ENCODE results near the gene TMC8.

TMC8 gene

DNA sequence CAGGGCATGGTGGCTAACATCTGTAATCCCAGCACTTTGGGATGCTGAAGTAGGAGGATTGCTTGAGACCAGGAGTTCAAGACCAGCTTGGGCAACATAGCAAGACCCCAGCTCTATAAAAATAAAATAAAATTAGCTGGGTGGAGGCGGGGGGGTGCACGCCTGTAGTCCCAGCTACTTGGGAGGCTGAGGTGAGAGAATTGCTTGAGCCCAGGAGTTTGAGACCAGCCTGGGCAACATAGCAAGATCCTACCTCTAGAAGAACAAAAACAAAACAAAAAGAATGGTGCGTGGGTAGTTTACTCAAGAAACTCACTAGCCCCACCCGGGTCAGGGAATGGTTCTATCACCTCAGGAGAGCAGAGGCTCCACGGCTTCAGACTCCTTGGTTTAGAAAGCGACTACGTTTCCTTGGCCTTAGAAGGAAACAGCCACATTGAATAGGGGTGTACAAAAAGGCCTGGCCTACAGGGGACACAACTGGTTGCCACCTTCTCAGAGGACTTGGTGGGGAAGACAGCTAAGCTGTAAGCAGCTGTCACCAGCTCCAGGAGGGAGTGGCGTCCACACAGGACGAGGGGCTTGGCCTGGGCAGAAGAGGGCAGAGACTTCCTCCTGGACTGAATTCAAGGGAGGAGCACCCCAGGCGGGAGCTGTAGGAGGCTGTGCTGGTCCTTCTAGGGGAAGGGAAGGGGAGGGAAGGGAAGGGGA lies 55.6 kb downstream of the TMC8 start:
- DNase-seq, result no peak

DNA sequence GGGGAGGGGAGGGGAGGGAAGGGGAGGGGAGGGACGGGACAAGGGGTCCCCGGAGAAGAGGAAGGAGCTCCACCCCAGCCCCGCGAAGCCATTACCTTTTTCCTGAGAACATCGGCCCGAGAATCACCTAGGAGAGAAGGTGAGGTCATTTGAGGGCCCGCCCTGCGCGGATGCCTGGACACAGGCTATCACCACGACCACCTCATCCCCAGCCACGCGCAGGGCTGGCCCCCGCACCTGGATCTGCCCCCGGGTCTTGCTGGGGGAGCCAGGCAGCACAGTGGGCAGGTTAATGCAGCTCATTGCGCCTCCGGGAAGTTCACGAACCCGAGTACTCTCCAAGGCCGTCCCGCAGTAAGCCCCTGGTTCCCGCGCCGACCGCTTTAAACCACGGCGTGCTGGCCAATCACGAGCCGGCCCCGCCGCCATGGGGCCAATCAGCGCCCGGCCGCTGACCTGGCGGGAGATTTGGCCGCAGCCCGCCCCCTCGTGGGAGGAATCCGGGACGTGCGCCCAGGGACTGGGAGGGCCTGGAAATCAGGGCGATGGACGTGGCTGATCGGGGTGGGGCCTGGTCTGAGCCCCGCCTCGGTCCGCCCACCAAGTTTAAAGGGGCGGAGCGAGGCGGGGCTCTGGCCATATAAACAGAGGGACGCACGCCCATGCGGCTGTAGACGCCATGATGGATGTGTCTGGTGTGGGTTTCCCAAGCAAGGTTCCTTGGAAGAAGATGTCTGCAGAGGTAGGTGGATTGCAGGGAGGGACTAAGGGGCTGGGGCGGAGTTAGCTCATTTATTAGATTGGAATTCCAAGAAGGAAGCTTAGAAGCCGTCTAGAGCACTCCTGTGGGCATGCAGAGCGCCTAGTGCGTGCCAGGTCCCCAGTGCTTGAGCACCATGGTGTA lies 56.4 kb downstream of the TMC8 start, which contains the start of the genes AFMID and TK1:
Gene AFMID, plus strand, starts transcription at position 671 of the 904 bp plus-strand sequence. Its CDS starts 9 bp downstream, at position 680.
Gene TK1, minus strand, starts transcription at position 361 of the 904 bp plus-strand sequence. Its CDS starts 58 bp downstream, at position 303.
- peak; percentile 96 for DNase-seq
